Suprapubic skin (tissue), 4 donors: ENCODE results near the gene ZBTB4.
A peak's percentile ranks its signal among the peaks of the same experiment; 100 is the strongest.

Experiments used
- CTCF ChIP-seq, 2 donors: fragments of 200-600 bp in 1 of 2; fragments of 450-650 bp in 1 of 2; sonication (generic) in 1 of 2; IDR thresholded peaks; one replicate each; pipeline ENCODE4 v1.5.1; 2016 to 2019; ENCODE audit warnings: antibody characterized with exemption in 2 of 2, mild to moderate bottlenecking in 1 of 2, moderate library complexity in 1 of 2
- EP300 ChIP-seq: sonication (generic); formaldehyde crosslinking; IDR thresholded peaks from one replicate; pipeline ENCODE4 v1.6.1; 2017; ENCODE audit warnings: antibody characterized with exemption
- POLR2AphosphoS5 ChIP-seq, 3 donors: sonication (generic); formaldehyde crosslinking; IDR thresholded peaks; one replicate each; pipeline ENCODE4 v1.6.1; 2017; ENCODE audit warnings: antibody characterized with exemption in 3 of 3

- no peak for TF ChIP-seq POLR2AphosphoS5 (IDR thresholded peaks at IDR 0.05)
- peak; percentile 1 to 33 for TF ChIP-seq CTCF (IDR thresholded peaks at IDR 0.05)
- no peak for TF ChIP-seq EP300
Observed at GRCh38 chr17:7523033-7523432, 43.6 kb upstream of the ZBTB4 start.
